Osteoblast (primary cell): Measurements from ENCODE around the gene SYNJ2. TPM values are rescaled to one million over a fixed set of nuclear protein-coding genes. Genes with fewer than 3 reads are reported as not detected.

Source experiments
- DNase-seq: peaks from one replicate; pipeline ENCODE4 v3.0.0; 2011; ENCODE audit warnings: low spot score, mixed read lengths; ENCODE audit not compliant: insufficient read length; ENCODE audit errors: missing footprints
- H2AFZ ChIP-seq: 2 replicates; pipeline ENCODE4 v1.6.0; 2011; ENCODE audit warnings: mild to moderate bottlenecking, low read length
- H3K27ac ChIP-seq: 2 replicates; pipeline ENCODE4 v1.5.1; 2011; ENCODE audit warnings: mild to moderate bottlenecking, low read depth, low read length, moderate library complexity
- H3K27me3 ChIP-seq: 2 replicates; pipeline ENCODE4 v1.6.0; 2012; ENCODE audit warnings: mild to moderate bottlenecking, control low read depth, inconsistent platforms, low read length, moderate library complexity; ENCODE audit not compliant: insufficient read depth
- H3K36me3 ChIP-seq: 2 replicates; pipeline ENCODE4 v1.5.1; 2011; ENCODE audit warnings: mild to moderate bottlenecking, low read length, control low read depth, moderate library complexity; ENCODE audit not compliant: insufficient read depth
- H3K4me1 ChIP-seq: 2 replicates; pipeline ENCODE4 v1.5.1; 2011; ENCODE audit warnings: mild to moderate bottlenecking, low read length, control low read depth, moderate library complexity; ENCODE audit not compliant: insufficient read depth
- H3K4me2 ChIP-seq: 2 replicates; pipeline ENCODE4 v1.6.0; 2011; ENCODE audit warnings: mild to moderate bottlenecking, low read length; ENCODE audit not compliant: insufficient read depth
- H3K4me3 ChIP-seq: fragments of 200-600 bp; sonication (generic); 3 replicates; pipeline ENCODE4 v1.5.1; 2012; ENCODE audit warnings: mild to moderate bottlenecking, low read length, inconsistent platforms; ENCODE audit not compliant: insufficient read depth
- H3K79me2 ChIP-seq: 2 replicates; pipeline ENCODE4 v1.6.0; 2012; ENCODE audit warnings: mild to moderate bottlenecking, low read length, control low read depth, inconsistent platforms; ENCODE audit not compliant: insufficient read depth
- H3K9me3 ChIP-seq: 2 replicates; pipeline ENCODE4 v1.5.1; 2011; ENCODE audit warnings: low read depth, low read length, control low read depth
- H4K20me1 ChIP-seq: 2 replicates; pipeline ENCODE4 v1.6.0; 2012; ENCODE audit warnings: mild to moderate bottlenecking, low read length, control low read depth; ENCODE audit not compliant: insufficient read depth
- CTCF ChIP-seq: IDR thresholded peaks from 2 replicates; pipeline ENCODE4 v1.5.1; 2011; ENCODE audit warnings: mild to moderate bottlenecking, low read depth, low read length, moderate library complexity; ENCODE audit errors: extremely low read depth
- total RNA-seq: library from RNA; depleted of rRNA; stranded (reverse); fragments of >200 nt; gene quantifications from 2 replicates; pipeline ENCODE4 v1.2.3, GENCODE V29; 2012

SYNJ2 gene
- total RNA-seq, 1 donor: 94.8 TPM

- DNase-seq: peak; percentile 64
- no peak for TF ChIP-seq CTCF
- Histone ChIP-seq H3K4me3 (no peak overlapping the region), H4K20me1 (no peaks in the 10 kb centered on the region), H3K36me3 (peaks cover 73% of the 10 kb centered on the region), H3K27me3 (no peaks in the 10 kb centered on the region), H3K27ac (peak overlapping the region; percentile 97), H3K4me2 (no peak overlapping the region), H2AFZ (no peak overlapping the region), H3K9me3 (no peaks in the 10 kb centered on the region), H3K4me1 (peaks cover 42% of the 10 kb centered on the region), H3K79me2 (peaks cover 91% of the 10 kb centered on the region)
Measured at GRCh38 chr6:158038291-158039177, 56.9 kb downstream of the SYNJ2 start.

GRCh38 chr6:158039178-158039557 lies 57.5 kb downstream of the SYNJ2 start:
- Histone ChIP-seq H3K4me3 (no peak overlapping the region), H3K4me1 (peaks cover 42% of the 10 kb centered on the region), H2AFZ (no peak overlapping the region), H3K27me3 (no peaks in the 10 kb centered on the region), H3K9me3 (no peaks in the 10 kb centered on the region), H4K20me1 (no peaks in the 10 kb centered on the region), H3K36me3 (peaks cover 73% of the 10 kb centered on the region), H3K79me2 (peaks cover 91% of the 10 kb centered on the region), H3K27ac (peak overlapping the region; percentile 97), H3K4me2 (no peak overlapping the region)
- no peak for TF ChIP-seq CTCF
- no peak for DNase-seq

DNA sequence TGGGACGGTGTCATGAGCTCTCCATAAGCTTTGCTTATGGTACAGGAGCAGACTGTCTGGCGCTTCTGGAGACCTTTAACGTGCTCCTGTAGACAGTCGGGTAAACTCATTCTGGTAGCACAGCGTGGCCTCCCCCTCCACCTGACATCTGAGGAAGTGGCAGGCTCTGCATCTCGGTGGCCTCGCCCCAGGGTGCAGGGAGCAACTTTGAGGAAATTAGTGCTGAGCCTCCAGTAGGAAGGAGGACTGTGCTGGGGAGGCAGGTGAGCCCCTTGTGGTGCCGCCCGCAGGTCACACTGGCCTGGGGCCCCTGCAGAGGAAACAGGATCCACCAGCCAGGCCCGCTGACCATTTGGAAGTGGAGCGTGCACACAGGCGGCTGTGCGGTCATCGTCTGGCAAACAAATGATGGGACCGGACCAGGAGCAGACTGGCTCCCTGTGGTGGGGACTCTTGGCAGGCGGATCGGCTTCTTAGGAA lies 57.9 kb downstream of the SYNJ2 start:
- DNase-seq: no peak
- H2AFZ ChIP-seq: no peak overlapping the region
- H3K4me2 ChIP-seq: peak overlapping the region; percentile 60
- TF ChIP-seq CTCF: no peak
- peaks cover 91% of the 10 kb centered on the region for H3K79me2 ChIP-seq
- no peak overlapping the region for H3K4me3 ChIP-seq
- H4K20me1 ChIP-seq: no peaks in the 10 kb centered on the region
- H3K4me1 ChIP-seq: peaks cover 42% of the 10 kb centered on the region
- H3K27me3 ChIP-seq: no peaks in the 10 kb centered on the region
- peaks cover 73% of the 10 kb centered on the region for H3K36me3 ChIP-seq
- peak overlapping the region; percentile 97 for H3K27ac ChIP-seq
- no peaks in the 10 kb centered on the region for H3K9me3 ChIP-seq

- Histone ChIP-seq H4K20me1 (no peaks in the 10 kb centered on the region), H3K4me2 (peak overlapping the region; percentile 61), H3K4me3 (peak overlapping the region; percentile 14), H3K27ac (peak overlapping the region; percentile 97), H2AFZ (no peak overlapping the region), H3K4me1 (peaks cover 42% of the 10 kb centered on the region), H3K79me2 (peaks cover 90% of the 10 kb centered on the region), H3K27me3 (no peaks in the 10 kb centered on the region), H3K9me3 (no peaks in the 10 kb centered on the region), H3K36me3 (peaks cover 76% of the 10 kb centered on the region)
- no peak for TF ChIP-seq CTCF
- peak; percentile 94 for DNase-seq
Measured at GRCh38 chr6:158040051-158040803, 58.6 kb downstream of the SYNJ2 start.
